ENCODE results near the gene TRIM50.
"Not testable (repeated sequence)": the region's sequence is repeated elsewhere in the genome, so short reads cannot be mapped to it uniquely, and the experiment has no call there.

Gene TRIM50

GRCh38 chr7:73350306-73351068, 22.6 kb upstream of the TRIM50 start:
- no peak for DNase-seq (ENCODE audit: low spot score)

GRCh38 chr7:73349763-73350162, 21.9 kb upstream of the TRIM50 start:
- no peak for DNase-seq (ENCODE audit: low spot score)

DNA sequence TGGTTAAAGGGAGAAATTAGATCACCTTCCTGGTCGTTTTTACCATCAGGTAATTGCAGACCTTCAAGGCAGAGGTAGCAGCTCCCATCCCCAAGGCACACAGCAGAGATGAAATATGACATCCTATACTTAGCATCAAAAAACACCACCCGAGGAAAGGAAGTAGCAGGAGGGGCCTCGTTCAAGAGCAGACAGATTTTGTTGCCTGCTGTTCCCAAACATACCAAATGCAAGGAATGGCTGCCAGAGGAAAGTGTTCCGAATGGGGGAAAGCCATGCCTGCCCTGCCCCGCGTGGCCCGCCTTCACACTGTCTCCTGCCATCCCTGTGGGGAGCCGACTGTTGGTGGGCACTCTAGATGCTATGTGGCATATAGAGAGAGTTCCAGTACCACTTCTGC, 18.1 kb upstream of the TRIM50 start:
- DNase-seq (ENCODE audit: low spot score): no peak

GRCh38 chr7:73345538-73345937, 17.7 kb upstream of the TRIM50 start:
- no peak for DNase-seq (ENCODE audit: low spot score)

DNA sequence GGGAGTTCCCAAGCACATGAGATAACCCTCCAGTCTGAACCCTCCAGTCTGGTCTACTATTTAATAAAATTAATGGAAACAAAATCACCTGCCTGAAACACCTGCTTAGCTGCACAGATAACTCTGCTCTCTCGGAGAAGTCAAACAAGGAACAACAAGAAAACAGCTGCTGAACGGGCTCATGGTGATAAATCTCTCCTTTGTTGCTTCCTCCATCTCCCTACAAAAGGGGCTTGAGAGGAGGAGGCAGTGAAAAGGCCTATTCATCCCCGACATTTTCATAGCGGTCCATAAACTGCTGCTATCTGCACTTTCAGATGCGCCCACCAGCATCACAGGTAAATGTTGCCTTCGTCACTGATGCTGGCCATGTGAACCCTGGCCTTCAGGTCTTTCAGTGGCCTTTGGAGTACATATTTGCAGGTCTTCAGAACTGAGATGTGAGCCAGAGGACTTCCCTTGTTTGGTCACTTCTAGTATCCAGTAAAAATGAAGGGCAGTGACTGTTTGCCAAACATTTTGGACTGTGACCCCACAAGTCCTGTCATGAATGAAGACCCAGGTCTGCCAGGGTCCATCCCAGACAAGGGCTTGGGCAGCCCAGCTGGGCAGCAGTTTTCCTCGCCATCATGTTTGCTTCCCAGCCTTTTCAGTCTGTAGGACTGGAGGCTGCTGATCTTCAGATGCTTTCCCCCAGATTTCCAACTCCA, 15.9 kb upstream of the TRIM50 start:
- no peak for DNase-seq (ENCODE audit: low spot score)

DNA sequence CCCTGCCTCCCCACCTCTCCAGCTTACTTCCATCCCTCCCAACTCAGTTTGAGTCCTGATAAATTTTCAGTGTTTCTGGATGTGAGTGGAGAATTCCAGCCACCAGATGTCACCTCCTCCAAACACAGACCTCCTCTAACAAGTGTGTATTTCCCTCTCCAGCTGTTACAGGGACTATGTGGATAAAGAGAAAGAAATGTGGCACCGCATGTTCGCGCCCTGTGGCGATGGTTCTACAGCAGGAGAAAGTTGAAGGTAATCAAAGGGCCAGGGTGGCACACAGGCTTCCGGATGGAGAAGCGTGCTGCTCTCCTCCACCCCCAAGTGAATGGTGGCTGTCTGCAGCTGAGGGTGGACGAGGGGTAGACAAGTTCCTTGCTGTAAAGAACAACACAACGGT, 14.8 kb upstream of the TRIM50 start:
- peak; percentile 23 for DNase-seq (ENCODE audit: low spot score)

- DNase-seq (ENCODE audit: low spot score): no peak
Observed at GRCh38 chr7:73341877-73342276, 14.0 kb upstream of the TRIM50 start.

DNA sequence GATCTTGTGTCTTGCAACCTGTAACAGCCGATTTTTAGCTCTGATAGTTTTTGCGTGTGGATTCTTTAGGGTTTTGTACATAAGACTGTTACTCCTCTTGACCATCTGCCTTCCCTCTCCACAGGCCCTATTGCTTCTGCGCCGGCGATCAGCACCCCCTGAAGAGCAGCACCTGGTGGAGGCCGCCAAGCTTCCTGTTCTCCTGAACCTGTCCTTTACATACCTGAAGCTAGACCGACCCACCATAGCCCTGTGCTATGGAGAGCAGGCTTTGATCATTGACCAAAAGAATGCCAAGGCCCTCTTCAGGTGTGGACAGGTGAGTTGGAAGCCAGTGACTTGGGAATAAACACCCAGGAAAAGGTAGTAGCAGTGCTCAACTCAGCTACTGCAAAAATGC, 12.6 kb upstream of the TRIM50 start:
- DNase-seq (ENCODE audit: low spot score): no peak

DNA sequence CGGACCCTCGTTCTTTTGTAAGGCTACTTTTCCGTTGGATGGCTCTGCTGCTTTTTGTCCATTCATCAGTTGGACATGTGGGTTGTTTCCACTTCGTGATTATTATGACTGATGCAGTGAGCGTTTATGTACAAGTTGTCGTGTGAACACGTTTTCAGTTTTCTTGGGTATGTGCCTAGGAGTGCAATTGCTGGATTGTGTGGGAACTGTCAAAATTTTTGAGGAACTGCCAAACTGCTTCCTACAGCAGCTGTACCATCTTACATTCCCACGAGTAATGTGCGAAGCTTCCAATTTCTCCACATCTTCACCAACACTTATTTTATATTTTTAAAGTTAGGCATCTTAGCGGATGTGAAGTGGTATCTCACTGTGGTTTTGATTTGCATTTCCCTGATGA, 10.4 kb upstream of the TRIM50 start:
- DNase-seq (ENCODE audit: low spot score): no peak

DNA sequence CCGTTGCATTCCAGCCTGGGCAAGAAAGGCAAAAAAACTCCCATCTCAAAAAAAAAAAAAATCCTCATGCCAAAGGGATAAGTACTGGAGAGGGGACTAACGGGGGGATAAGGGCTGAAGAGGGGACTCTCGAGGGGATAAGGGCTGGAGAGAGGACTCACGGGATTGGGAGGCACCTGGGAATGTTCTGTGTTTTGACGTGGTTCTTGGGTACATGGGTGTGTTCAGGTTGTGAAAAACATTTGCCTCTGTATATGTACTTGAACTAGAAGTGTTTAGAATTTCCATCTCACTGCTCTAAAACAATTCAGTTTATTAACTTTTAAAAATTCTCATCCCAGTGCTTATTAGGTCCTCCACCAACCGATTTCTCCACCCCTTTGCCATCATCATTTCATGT, 4.6 kb upstream of the TRIM50 start:
- DNase-seq (ENCODE audit: low spot score): no peak

- DNase-seq (ENCODE audit: low spot score): no peak
Observed at GRCh38 chr7:73330772-73331171, 2.9 kb upstream of the TRIM50 start.

- no peak for DNase-seq (ENCODE audit: low spot score)
Observed at GRCh38 chr7:73329861-73330581, 2.1 kb upstream of the TRIM50 start.

DNA sequence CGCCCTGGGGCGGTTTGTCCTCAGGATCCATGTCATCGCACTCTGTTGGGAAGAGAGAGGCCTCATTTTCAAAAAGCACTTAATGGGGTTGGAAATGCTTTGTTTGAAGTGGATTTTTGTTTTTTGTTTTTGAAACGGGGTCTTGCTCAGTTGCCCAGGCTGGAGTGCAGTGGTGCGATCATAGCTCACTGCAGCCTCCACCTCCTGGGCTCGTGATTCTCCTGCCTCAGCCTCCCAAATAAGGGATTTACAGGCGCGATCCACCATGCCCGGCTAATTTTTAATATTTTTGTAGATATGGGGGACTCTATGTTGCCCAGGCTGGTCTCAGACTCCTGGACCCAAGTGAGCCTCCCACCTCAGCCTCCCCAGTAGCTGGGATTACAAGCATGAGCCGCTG, 814 bp upstream of the TRIM50 start:
- DNase-seq (ENCODE audit: low spot score): no peak

DNA sequence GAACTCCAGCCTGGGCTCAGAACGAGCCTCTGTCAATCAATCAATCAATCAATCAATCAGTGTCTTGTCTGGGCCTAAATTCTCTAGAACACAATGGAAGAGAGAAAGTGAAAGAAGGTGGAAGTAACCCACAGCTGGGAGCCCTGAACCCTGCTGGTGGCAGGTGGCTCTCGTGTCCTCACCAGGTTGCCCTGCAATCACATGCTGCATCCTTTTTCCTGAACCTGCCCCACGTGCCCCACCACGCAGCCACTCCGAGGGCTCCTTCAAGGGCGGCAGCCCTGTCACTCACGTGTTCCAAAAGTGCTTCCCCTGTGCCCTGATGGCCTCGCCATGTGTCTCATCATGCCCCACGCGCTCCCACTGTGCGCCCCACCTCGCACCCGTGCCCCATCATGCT, 433 bp downstream of the TRIM50 start:
- not testable (repeated sequence) for DNase-seq (ENCODE audit: low spot score)

GRCh38 chr7:73325424-73325823, 2.5 kb downstream of the TRIM50 start:
- DNase-seq (ENCODE audit: low spot score): not testable (repeated sequence)

DNA sequence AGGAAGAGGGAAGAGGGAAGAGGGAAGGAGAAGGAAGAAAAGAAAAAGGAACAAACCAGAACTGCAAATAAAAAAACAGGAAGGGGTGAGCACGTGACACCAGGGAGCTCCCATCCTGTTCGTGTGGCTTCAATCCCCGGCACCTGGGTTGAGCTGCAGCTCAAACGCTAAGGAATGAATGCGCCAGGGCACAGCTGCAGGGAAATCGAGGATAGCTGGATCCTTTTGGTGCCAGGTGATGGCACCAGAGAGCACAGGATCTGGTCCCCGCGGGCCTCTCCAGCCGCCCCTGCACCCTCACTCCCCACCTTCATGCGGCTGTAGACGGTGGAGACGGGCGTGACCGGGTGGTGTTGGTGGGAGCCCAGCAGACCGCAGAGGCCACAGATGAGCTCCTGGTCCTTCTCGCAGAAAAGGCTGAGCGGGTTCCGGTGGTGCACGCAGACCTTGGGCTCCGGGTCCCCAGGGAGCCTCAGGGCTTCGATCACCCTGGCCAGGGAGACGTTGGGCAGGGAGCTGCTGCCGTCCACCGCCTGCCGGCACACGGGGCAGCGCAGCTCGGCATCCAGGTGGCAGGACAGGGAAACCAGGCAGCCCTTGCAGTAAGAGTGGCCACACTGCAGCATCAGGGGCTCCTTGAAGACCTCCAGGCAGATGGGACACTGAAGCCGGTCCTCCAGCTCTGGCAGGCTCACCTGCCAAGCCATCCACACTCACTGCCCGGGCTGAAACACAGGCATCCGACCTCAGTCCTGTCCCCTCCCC, 3.6 kb downstream of the TRIM50 start:
- peak; percentile 58 for DNase-seq (ENCODE audit: low spot score)

DNA sequence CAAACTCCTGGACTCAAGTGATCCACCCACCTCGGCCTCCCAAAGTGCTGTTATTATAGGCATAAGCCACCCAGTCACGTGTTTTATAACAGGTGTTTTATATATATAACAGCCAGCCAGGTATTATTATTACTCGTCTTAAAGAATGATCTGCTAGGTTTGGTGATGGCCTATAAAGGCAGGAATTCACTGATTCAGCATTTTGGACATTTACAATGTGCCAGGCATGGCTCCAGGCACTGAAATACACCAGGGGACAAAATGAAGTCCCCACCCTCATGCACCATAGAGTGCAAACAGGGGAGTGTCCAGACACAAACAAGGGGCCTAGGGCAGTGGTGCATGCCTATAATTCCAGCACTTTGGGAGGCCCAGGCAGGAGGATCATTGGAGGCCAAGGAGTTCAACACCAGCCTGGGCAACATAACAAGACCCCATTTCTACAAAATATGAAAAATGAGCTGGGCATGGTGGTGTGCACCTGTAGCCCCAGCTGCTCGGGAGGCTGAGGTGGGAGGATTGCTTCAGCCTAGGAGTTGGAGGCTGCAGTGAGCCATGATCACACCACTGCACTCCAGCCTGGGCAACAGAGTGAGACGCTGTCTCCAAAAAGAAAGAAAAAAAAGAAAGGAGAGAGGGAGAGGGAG, 4.3 kb downstream of the TRIM50 start:
- DNase-seq (ENCODE audit: low spot score): not testable (repeated sequence)

- not testable (repeated sequence) for DNase-seq (ENCODE audit: low spot score)
Observed at GRCh38 chr7:73320009-73320408, 7.9 kb downstream of the TRIM50 start.

- not testable (repeated sequence) for DNase-seq (ENCODE audit: low spot score)
Observed at GRCh38 chr7:73319541-73319940, 8.3 kb downstream of the TRIM50 start.

DNA sequence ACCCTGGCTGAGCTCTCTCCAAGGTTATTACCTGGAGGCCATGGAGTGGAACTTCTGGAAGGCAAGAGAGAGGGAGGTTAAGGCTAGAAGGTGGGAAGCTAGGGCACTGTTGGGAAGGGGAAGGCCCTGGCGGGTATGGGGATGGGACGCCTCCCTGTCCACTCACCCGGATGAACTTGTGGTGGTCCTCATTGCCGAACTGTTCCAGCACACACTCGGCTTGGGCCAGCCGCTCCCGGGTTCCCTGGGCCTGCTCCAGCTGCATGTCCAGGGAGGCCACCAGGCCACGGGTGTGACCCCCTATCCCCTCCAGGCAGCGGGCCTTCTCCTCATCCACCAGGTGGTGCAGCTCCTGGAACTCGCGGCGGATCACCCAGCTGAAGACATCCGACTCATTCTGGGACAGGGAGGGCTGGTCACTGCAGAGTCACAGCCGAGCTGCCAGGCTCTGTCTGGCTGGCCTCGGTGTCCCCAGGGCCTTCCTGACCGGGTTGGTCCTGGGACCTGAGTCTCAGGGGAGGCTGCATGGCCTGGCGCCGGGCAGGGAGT, 9.2 kb downstream of the TRIM50 start:
- DNase-seq (ENCODE audit: low spot score): not testable (repeated sequence)

GRCh38 chr7:73316521-73316920, 11.4 kb downstream of the TRIM50 start:
- DNase-seq (ENCODE audit: low spot score): no peak
